ENCODE results near the gene CCNL1. TPM values are rescaled to one million over a fixed set of nuclear protein-coding genes. Genes with fewer than 3 reads are reported as not detected.

CCNL1 gene
- total RNA-seq, 2 experiments from 2014 or later, result 163 to 215 TPM

DNA sequence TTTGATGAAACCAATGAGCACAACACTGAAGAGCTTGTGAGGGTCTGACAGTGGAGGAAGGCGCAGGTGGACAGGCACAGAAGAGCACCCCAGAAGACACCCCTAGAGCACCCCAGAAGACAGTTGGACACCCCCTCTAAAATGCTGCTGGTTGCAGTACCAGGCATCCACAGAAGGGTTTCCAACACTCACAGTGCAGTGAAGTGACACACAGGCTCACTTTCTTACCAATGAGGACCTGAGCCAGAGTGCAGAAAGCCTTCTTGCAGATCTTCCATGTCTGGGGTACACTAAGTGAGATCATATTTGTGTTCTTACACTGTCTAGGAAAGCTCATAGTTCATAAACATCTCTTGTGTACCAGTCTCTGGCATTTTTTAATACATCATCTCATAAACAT, 27.6 kb downstream of the CCNL1 start:
- CTCF ChIA-PET, result interaction anchor here (1.2 to 4.0 kb wide), 8 partner anchors 11 to 622 kb away, joined by 3 to 29 read pairs (median 7); no protein-coding TSS in a partner anchor
- Mint-ChIP-seq H3K36me3 (ENCODE audit: low read depth) (no peaks in the 10 kb centered on the region), H3K4me1 (peaks cover 70% of the 10 kb centered on the region), H3K27ac (peak overlapping the region; percentile 69), H3K27me3 (no peaks in the 10 kb centered on the region), H3K4me3 (no peak overlapping the region), H3K9me3 (ENCODE audit: low read depth) (no peaks in the 10 kb centered on the region)
- intact Hi-C loops (cut with DNase I, micrococcal nuclease), result loop anchor here in 1 of 2 experiments (5.0 kb wide), 1 partner anchor 580 kb away; no protein-coding TSS in a partner anchor
- POLR2A ChIA-PET, result interaction anchor here (0.6 to 0.7 kb wide), 2 partner anchors 44 to 50 kb away, joined by 3 read pairs; no protein-coding TSS in a partner anchor
- DNase-seq, result no peak
- no peak for ATAC-seq

DNA sequence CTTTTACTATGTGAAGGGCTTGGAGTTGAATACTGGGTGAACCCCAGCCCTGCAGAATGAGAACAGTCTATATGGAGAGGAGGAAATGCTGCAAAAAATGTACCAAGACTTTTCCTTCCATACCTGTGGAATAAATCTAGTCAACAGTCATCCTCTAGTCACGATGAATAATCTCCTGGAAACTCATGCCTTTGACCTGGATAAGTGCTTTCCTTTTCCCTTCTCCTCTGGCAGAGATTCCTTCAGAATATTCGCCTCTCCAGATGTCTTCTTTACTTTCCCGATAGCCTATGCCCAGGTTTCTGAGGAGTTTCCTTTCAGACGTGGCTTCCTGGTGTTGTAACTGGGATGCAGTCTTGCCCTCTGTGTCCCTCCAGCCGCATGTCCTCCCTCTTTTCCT, 28.1 kb downstream of the CCNL1 start:
- no peak for DNase-seq
- H3K4me1 Mint-ChIP-seq, result peaks cover 69% of the 10 kb centered on the region
- intact Hi-C loops (cut with DNase I, micrococcal nuclease), result loop anchor here (2.0 to 5.0 kb wide), 2 partner anchors 580 to 981 kb away; no protein-coding TSS in a partner anchor
- ATAC-seq, result no peak
- ChIA-PET POLR2A (interaction anchor here (0.9 kb wide), 1 partner anchor 43 kb away, joined by 3 read pairs; no protein-coding TSS in a partner anchor), CTCF (interaction anchor here (1.0 to 4.0 kb wide), 14 partner anchors 11 to 622 kb away, joined by 3 to 29 read pairs (median 4); partner anchors contain the start of gene SSR3)
- peak overlapping the region; percentile 69 for H3K27ac Mint-ChIP-seq
- no peaks in the 10 kb centered on the region for H3K36me3 Mint-ChIP-seq (ENCODE audit: low read depth)
- H3K9me3 Mint-ChIP-seq (ENCODE audit: low read depth), result no peaks in the 10 kb centered on the region
- no peak overlapping the region for H3K4me3 Mint-ChIP-seq
- no peaks in the 10 kb centered on the region for H3K27me3 Mint-ChIP-seq

DNA sequence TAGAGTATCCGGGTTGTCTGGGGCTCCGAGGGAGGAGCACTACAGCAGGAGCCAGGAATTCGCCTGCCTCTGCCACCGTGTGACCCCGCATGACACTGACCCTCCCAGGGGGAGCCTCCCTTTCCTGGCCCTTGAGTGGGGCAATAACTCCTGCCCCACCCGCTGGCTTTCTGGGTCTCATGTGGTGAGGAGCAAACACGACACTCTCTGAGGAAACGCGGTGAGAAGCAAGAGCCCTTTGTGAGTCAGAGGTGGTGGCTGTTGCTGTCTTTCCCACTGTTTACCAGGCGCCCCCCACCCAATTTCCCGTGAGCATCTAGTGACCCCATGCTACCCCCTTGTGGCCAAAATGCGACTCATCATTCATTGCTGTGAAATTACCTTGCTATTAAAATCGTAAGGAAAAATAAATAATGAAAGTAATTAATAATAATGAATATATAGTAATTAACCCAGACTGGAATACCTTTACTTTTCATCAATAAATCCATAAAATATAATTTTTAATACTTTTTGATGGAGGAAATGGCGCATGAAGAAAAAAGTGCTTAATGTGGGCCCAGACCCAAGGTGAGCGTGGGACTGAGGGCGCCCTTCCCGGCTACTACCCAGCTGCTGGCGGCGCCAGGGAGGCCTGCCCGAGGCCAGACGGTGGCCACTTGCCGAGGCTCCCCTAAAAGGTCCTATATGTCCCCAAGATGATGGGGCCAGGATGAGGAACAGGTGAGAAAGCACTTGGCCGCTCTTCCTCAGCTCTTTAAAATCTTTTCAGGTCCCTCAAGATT, 29.3 kb downstream of the CCNL1 start:
- POLR2A ChIA-PET, result interaction anchor here (0.9 to 4.7 kb wide), 3 partner anchors 28 to 43 kb away, joined by 3 to 35 read pairs (median 5); no protein-coding TSS in a partner anchor
- Mint-ChIP-seq H3K36me3 (ENCODE audit: low read depth) (no peaks in the 10 kb centered on the region), H3K27ac (peak overlapping the region; percentile 95), H3K4me1 (peaks cover 76% of the 10 kb centered on the region), H3K4me3 (peak overlapping the region; percentile 57), H3K27me3 (no peaks in the 10 kb centered on the region), H3K9me3 (ENCODE audit: low read depth) (no peaks in the 10 kb centered on the region)
- intact Hi-C loops (cut with DNase I, micrococcal nuclease), result loop anchor here (1.0 to 5.0 kb wide), 3 partner anchors 578 to 980 kb away; no protein-coding TSS in a partner anchor
- CTCF ChIA-PET, result interaction anchor here (0.6 to 4.0 kb wide), 25 partner anchors 8 to 1038 kb away, joined by 3 to 29 read pairs (median 3); partner anchors contain the start of gene SSR3
- peak; percentile 86 for DNase-seq
- ATAC-seq, result peak; percentile 19

DNA sequence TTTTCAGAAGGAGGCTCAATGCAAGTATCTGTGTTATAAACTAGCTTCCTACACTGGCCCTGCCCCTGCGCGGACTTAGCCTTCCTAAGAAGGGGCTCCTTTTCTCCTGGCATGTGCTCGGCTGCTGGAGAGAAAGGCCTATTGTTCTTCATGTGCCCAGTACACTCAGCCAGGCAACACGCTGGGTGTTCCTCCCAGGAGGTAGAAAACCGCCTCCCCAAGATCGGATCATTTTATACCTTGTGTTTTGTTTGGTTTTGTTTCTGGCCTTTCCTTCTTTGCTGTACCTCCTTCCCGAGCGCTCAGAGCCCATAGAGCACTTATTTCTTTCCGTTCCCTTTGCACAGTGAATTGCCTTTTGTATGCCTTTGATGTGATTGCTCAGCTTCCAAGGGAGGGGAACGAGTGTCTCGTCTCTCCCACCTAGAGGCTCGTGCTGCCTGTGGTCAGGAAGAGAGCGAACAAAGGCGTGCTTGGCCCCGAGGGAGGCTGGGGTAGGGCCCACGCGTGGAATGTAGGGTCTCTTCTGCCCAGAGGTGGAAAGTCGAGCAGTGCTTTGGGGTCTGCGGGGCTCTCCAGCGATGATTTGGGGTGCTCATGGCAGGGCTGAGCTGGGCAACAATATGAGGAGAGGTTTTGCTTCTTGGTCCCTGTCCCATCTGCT, 30.0 kb downstream of the CCNL1 start:
- ATAC-seq (peak; percentile 0), DNase-seq (peak; percentile 46)
- H3K4me1 Mint-ChIP-seq, result peaks cover 75% of the 10 kb centered on the region
- H3K27me3 Mint-ChIP-seq, result no peaks in the 10 kb centered on the region
- intact Hi-C loops (cut with DNase I, micrococcal nuclease), result loop anchor here (1.0 to 5.0 kb wide), 10 partner anchors 27 to 979 kb away; partner anchors contain the start of gene CCNL1 (in 1 of the 2)
- no peaks in the 10 kb centered on the region for H3K36me3 Mint-ChIP-seq (ENCODE audit: low read depth)
- POLR2A ChIA-PET, result interaction anchor here (1.2 to 4.7 kb wide), 2 partner anchors 29 to 42 kb away, joined by 5 to 35 read pairs; no protein-coding TSS in a partner anchor
- H3K4me3 Mint-ChIP-seq, result peak overlapping the region; percentile 57
- H3K9me3 Mint-ChIP-seq (ENCODE audit: low read depth), result no peaks in the 10 kb centered on the region
- CTCF ChIA-PET, result interaction anchor here (0.6 to 4.0 kb wide), 12 partner anchors 9 to 1037 kb away, joined by 3 to 29 read pairs (median 3); no protein-coding TSS in a partner anchor
- H3K27ac Mint-ChIP-seq, result peak overlapping the region; percentile 95

DNA sequence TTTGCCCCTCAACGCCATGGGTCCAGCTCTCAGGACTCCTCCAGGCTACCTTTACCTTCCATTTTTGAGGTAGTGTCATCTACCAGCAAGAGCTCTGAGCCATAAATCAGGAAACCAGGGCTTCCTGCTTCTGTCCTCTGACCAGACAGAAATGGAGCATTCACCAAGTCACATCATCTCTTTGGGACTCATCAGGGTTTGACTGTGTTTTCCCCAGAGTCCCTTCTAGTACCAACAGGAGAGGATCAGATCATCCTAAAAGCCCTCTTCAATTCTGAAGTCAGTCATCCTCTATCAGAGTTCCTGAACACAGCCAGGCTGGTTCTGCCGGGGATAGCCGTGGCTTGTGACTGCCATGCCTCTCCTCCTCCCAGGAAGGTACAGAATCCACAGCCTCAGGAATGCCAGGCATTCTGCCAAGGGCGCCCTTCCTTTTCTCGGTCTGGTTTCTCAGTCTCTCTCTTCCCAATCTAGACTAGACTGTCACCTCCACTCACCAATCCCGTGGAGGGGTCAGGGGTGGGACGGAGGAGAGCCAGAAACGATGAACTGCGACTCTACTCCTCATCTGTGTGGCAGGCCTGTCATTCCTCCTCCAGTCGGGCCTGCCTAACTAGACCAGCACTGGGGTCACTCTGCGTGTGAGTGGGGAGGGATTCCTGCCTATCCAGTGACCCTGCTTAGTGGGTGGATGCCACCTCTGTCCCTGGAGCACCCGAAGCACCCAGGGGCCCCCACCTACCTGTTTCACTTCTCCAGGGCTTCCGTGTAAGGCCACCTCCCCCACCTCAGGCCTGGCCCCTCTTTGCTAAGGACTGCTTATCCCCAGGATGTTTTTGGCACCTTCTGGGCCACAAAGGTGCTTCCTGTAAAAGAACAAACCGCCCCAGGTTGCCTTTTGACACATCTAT, 30.9 kb downstream of the CCNL1 start:
- ATAC-seq (peak; percentile 11), DNase-seq (peak; percentile 69)
- intact Hi-C loops (cut with DNase I, micrococcal nuclease), result loop anchor here (1.0 to 5.0 kb wide), 14 partner anchors 26 to 647 kb away; partner anchors contain the start of genes CCNL1 (in 2 of the 2), SSR3 (in 1 of the 2) and TIPARP (in 1 of the 2)
- CTCF ChIA-PET, result interaction anchor here (1.2 to 4.9 kb wide), 9 partner anchors 8 to 455 kb away, joined by 3 to 29 read pairs (median 8); no protein-coding TSS in a partner anchor
- H3K4me3 Mint-ChIP-seq, result peak overlapping the region; percentile 57
- H3K4me1 Mint-ChIP-seq, result peaks cover 70% of the 10 kb centered on the region
- POLR2A ChIA-PET, result interaction anchor here (1.0 to 4.7 kb wide), 5 partner anchors 14 to 41 kb away, joined by 3 to 35 read pairs (median 3); no protein-coding TSS in a partner anchor
- no peaks in the 10 kb centered on the region for H3K9me3 Mint-ChIP-seq (ENCODE audit: low read depth)
- no peaks in the 10 kb centered on the region for H3K36me3 Mint-ChIP-seq (ENCODE audit: low read depth)
- H3K27ac Mint-ChIP-seq, result peak overlapping the region; percentile 95
- no peaks in the 10 kb centered on the region for H3K27me3 Mint-ChIP-seq

DNA sequence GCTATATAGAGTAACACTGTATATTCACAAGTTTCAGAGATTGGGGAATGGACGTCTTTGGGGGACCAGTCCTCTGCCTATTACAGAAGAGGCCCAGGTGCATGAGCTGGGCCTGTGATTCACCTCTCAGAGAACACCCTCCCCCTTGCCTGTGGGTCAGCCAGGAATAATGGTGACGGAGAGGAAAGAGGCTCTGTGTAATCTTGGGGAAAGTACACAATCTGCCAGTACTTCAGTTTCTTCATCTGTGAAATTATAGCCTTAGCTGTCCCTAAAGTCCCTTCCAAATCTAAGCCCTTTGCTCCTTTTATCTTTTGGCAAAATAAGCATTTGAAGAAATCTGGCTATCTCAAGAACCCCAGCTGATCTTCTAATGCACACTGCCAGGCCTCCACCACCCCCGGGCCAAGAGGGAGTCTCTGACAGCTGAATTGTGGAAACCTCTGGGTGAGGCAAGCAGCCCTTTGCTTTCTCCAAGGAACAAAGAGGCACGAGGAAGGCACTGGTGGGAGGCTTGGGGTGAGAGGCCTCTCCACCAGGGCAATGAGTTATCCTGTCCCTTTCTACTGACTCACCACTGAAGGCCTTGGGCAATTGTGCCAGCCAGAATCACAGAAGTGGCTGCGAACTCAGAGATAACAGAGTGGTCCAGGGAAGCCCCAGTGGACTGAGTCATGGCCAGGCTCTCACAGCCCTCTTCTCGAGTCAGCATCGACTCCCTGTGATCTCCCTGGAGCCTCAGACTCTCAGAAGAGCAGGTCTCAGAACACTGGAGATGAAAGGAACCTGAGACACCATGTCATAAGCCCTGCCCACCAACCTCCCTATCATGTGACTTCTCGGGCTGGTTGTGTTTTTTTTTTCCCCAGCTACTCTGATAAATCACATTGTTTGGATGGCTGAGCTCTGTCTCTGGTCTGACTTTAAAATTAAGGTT, 31.8 kb downstream of the CCNL1 start:
- ChIA-PET POLR2A (interaction anchor here (1.0 to 4.7 kb wide), 5 partner anchors 15 to 41 kb away, joined by 3 to 35 read pairs (median 3); no protein-coding TSS in a partner anchor), CTCF (interaction anchor here (0.6 to 4.9 kb wide), 12 partner anchors 8 to 950 kb away, joined by 3 to 25 read pairs (median 4); no protein-coding TSS in a partner anchor)
- Mint-ChIP-seq H3K4me1 (peaks cover 70% of the 10 kb centered on the region), H3K27me3 (no peaks in the 10 kb centered on the region), H3K27ac (peak overlapping the region; percentile 95), H3K36me3 (ENCODE audit: low read depth) (no peaks in the 10 kb centered on the region), H3K9me3 (ENCODE audit: low read depth) (no peaks in the 10 kb centered on the region), H3K4me3 (peak overlapping the region; percentile 57)
- ATAC-seq (peak; percentile 90), DNase-seq (peak; percentile 88)
- intact Hi-C loops (cut with DNase I, micrococcal nuclease), result loop anchor here (1.0 to 5.0 kb wide), 14 partner anchors 25 to 646 kb away; partner anchors contain the start of genes CCNL1 (in 2 of the 2), SSR3 (in 1 of the 2) and TIPARP (in 1 of the 2)

DNA sequence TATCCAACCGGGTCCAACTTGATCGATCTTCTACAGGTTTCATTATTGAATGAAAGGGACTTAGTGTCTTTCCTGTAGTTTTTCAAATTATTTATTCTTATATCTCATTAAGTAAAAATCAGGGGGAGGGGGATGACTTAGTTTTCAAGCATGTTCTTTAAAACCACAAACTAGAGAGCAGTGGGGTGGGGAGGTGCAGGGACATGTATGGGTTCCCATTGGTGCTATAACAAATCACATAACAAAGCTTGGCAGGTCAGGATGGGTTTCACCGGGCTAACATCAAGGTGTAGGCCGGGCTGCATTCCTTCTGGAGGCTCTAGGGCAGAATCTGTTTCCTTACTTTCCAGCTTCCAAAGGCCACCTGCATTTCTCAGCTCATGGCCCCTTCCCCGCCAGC, 32.7 kb downstream of the CCNL1 start:
- H3K9me3 Mint-ChIP-seq (ENCODE audit: low read depth), result no peaks in the 10 kb centered on the region
- H3K27ac Mint-ChIP-seq, result peak overlapping the region; percentile 95
- H3K27me3 Mint-ChIP-seq, result no peaks in the 10 kb centered on the region
- intact Hi-C loops (cut with DNase I, micrococcal nuclease), result loop anchor here (5.0 kb wide), 3 partner anchors 150 to 645 kb away; no protein-coding TSS in a partner anchor
- H3K36me3 Mint-ChIP-seq (ENCODE audit: low read depth), result no peaks in the 10 kb centered on the region
- no peak for DNase-seq
- no peak overlapping the region for H3K4me3 Mint-ChIP-seq
- peaks cover 66% of the 10 kb centered on the region for H3K4me1 Mint-ChIP-seq
- POLR2A ChIA-PET, result interaction anchor here (0.5 to 4.7 kb wide), 2 partner anchors 40 to 50 kb away, joined by 3 to 35 read pairs; no protein-coding TSS in a partner anchor
- CTCF ChIA-PET, result interaction anchor here (0.6 to 4.9 kb wide), 13 partner anchors 8 to 617 kb away, joined by 3 to 25 read pairs (median 5); no protein-coding TSS in a partner anchor
- ATAC-seq, result no peak

DNA sequence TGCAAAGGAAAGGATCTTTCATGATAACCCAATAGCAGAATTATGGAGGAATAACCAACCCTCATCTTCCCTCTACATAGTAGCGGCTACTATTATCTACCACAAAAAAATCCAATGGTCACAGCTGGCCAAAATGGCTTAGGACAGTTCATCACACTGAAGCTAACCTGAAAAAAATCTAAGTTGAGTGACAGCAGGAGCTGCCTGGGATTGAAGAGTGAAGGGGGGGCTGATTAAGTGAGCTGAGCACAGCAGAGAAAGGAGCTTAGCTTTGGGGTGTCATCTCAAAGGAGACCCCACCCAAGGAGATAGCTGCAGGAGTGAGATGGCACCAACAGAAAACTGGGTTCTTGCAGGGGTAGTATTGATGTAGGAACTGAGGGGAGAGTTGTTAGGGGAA, 33.6 kb downstream of the CCNL1 start:
- H3K27me3 Mint-ChIP-seq, result no peaks in the 10 kb centered on the region
- no peaks in the 10 kb centered on the region for H3K36me3 Mint-ChIP-seq (ENCODE audit: low read depth)
- ATAC-seq, result no peak
- intact Hi-C loops (cut with DNase I, micrococcal nuclease), result loop anchor here (5.0 kb wide), 3 partner anchors 149 to 644 kb away; no protein-coding TSS in a partner anchor
- peaks cover 64% of the 10 kb centered on the region for H3K4me1 Mint-ChIP-seq
- no peaks in the 10 kb centered on the region for H3K9me3 Mint-ChIP-seq (ENCODE audit: low read depth)
- ChIA-PET CTCF (interaction anchor here (0.8 to 4.9 kb wide), 9 partner anchors 9 to 98 kb away, joined by 3 to 25 read pairs (median 5); no protein-coding TSS in a partner anchor), POLR2A (interaction anchor here (0.6 to 4.7 kb wide), 2 partner anchors 39 to 335 kb away, joined by 4 to 35 read pairs; no protein-coding TSS in a partner anchor)
- no peak overlapping the region for H3K4me3 Mint-ChIP-seq
- no peak for DNase-seq
- H3K27ac Mint-ChIP-seq, result peak overlapping the region; percentile 58

DNA sequence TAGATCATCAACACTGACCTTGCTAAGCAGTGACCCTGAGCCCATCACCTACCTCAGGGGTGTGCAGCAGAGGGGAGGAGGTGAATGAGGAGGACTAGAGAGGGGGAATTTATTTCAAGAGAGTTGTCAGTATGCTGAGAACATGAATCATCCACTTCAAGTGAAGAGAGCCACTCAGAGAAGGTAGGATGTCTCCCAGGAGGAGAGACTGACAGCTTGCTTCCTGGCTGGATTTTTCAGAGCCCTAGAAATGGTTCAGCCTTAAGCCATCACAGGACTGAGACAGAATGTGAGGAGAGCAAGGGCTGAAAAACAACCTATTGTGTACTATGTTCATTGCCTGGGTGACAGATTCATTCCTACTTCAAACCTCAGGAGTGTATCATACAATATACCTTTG, 34.8 kb downstream of the CCNL1 start:
- H3K4me3 Mint-ChIP-seq, result no peak overlapping the region
- no peak for ATAC-seq
- intact Hi-C loops (cut with DNase I, micrococcal nuclease), result loop anchor here (5.0 kb wide), 3 partner anchors 148 to 643 kb away; no protein-coding TSS in a partner anchor
- no peaks in the 10 kb centered on the region for H3K9me3 Mint-ChIP-seq (ENCODE audit: low read depth)
- no peak for DNase-seq
- ChIA-PET POLR2A (no interaction called here), CTCF (interaction anchor here (0.6 to 4.9 kb wide), 4 partner anchors 9 to 43 kb away, joined by 3 to 25 read pairs (median 6); no protein-coding TSS in a partner anchor)
- H3K27ac Mint-ChIP-seq, result peak overlapping the region; percentile 15
- H3K36me3 Mint-ChIP-seq (ENCODE audit: low read depth), result no peaks in the 10 kb centered on the region
- H3K27me3 Mint-ChIP-seq, result no peaks in the 10 kb centered on the region
- H3K4me1 Mint-ChIP-seq, result peaks cover 53% of the 10 kb centered on the region

Measured in activated CD4-positive, alpha-beta T cell treated with anti-CD3 and anti-CD28 coated beads for 36 hours (primary cell).